Muscle layer of colon (tissue), 2 donors: Measurements from ENCODE around the gene IPCEF1.

Experiments
- H3K27ac ChIP-seq: one replicate; pipeline ENCODE4 v1.7.0; 2013; ENCODE audit warnings: low read depth, mild to moderate bottlenecking, low read length, moderate library complexity
- H3K27me3 ChIP-seq, 2 donors: one replicate each; pipeline ENCODE4 v1.7.0; 2013; ENCODE audit warnings: low read length in 2 of 2, mild to moderate bottlenecking in 2 of 2; ENCODE audit not compliant: insufficient read depth in 2 of 2, control insufficient read depth in 1 of 2
- H3K36me3 ChIP-seq: one replicate; pipeline ENCODE4 v1.7.0; 2013; ENCODE audit warnings: mild to moderate bottlenecking, low read length; ENCODE audit not compliant: insufficient read depth
- H3K4me1 ChIP-seq: one replicate; pipeline ENCODE4 v1.7.0; 2013; ENCODE audit warnings: mild to moderate bottlenecking, low read length; ENCODE audit not compliant: insufficient read depth
- H3K4me3 ChIP-seq, 2 donors: one replicate each; pipeline ENCODE4 v1.7.0; 2013; ENCODE audit warnings: low read length in 2 of 2, low read depth in 1 of 2, mild to moderate bottlenecking in 1 of 2, moderate library complexity in 1 of 2
- H3K9ac ChIP-seq: one replicate; pipeline ENCODE4 v1.7.0; 2013; ENCODE audit warnings: low read length
- H3K9me3 ChIP-seq: one replicate; pipeline ENCODE4 v1.7.0; 2013; ENCODE audit warnings: mild to moderate bottlenecking, low read length
- donor health status: abdominal sarcoma.
- donor health status: Adenocarcinoma of cecum.

The IPCEF1 gene

GRCh38 chr6:154239392-154239791 is 117.2 kb downstream of the IPCEF1 start:
- Histone ChIP-seq H3K27ac (no peak overlapping the region), H3K9me3 (no peaks in the 10 kb centered on the region), H3K4me1 (no peaks in the 10 kb centered on the region)

GRCh38 chr6:154238831-154239230 is 117.8 kb downstream of the IPCEF1 start:
- no peak overlapping the region for H3K9ac ChIP-seq
- no peaks in the 10 kb centered on the region for H3K36me3 ChIP-seq
- H3K9me3 ChIP-seq, result no peaks in the 10 kb centered on the region
- H3K4me1 ChIP-seq, result no peaks in the 10 kb centered on the region
- H3K4me3 ChIP-seq, result no peak overlapping the region
- H3K27ac ChIP-seq, result no peak overlapping the region
- H3K27me3 ChIP-seq, result no peaks in the 10 kb centered on the region

More at GRCh38 chr6:154239392-154239791, 117.2 kb downstream of the IPCEF1 start:
- no peak overlapping the region for H3K9ac ChIP-seq
- H3K36me3 ChIP-seq, result no peaks in the 10 kb centered on the region
- H3K4me3 ChIP-seq, result no peak overlapping the region
- H3K27me3 ChIP-seq, result no peaks in the 10 kb centered on the region

GRCh38 chr6:154236646-154237301 is 119.8 kb downstream of the IPCEF1 start:
- H3K4me1 ChIP-seq, result no peaks in the 10 kb centered on the region
- H3K4me3 ChIP-seq, result no peak overlapping the region
- H3K27ac ChIP-seq, result no peak overlapping the region
- H3K9ac ChIP-seq, result no peak overlapping the region
- no peaks in the 10 kb centered on the region for H3K36me3 ChIP-seq
- H3K27me3 ChIP-seq, result no peaks in the 10 kb centered on the region
- no peaks in the 10 kb centered on the region for H3K9me3 ChIP-seq

GRCh38 chr6:154234019-154234772 is 122.4 kb downstream of the IPCEF1 start:
- H3K36me3 ChIP-seq, result no peaks in the 10 kb centered on the region
- no peaks in the 10 kb centered on the region for H3K4me1 ChIP-seq
- no peaks in the 10 kb centered on the region for H3K27me3 ChIP-seq
- H3K4me3 ChIP-seq, result no peak overlapping the region
- no peak overlapping the region for H3K27ac ChIP-seq
- no peaks in the 10 kb centered on the region for H3K9me3 ChIP-seq
- H3K9ac ChIP-seq, result no peak overlapping the region

GRCh38 chr6:154233383-154233782 is 123.2 kb downstream of the IPCEF1 start:
- Histone ChIP-seq H3K27me3 (no peaks in the 10 kb centered on the region), H3K4me3 (no peak overlapping the region), H3K9me3 (no peaks in the 10 kb centered on the region), H3K36me3 (no peaks in the 10 kb centered on the region), H3K4me1 (no peaks in the 10 kb centered on the region), H3K9ac (no peak overlapping the region), H3K27ac (no peak overlapping the region)

GRCh38 chr6:154232013-154232910 is 124.3 kb downstream of the IPCEF1 start:
- H3K4me3 ChIP-seq, result no peak overlapping the region
- no peak overlapping the region for H3K9ac ChIP-seq
- H3K27me3 ChIP-seq, result no peaks in the 10 kb centered on the region
- H3K36me3 ChIP-seq, result no peaks in the 10 kb centered on the region
- no peaks in the 10 kb centered on the region for H3K9me3 ChIP-seq
- no peaks in the 10 kb centered on the region for H3K4me1 ChIP-seq
- no peak overlapping the region for H3K27ac ChIP-seq

GRCh38 chr6:154230910-154231595 is 125.5 kb downstream of the IPCEF1 start:
- Histone ChIP-seq H3K27ac (no peak overlapping the region), H3K27me3 (no peaks in the 10 kb centered on the region), H3K4me3 (no peak overlapping the region), H3K4me1 (no peaks in the 10 kb centered on the region), H3K9ac (no peak overlapping the region), H3K9me3 (no peaks in the 10 kb centered on the region), H3K36me3 (no peaks in the 10 kb centered on the region)

- H3K9ac ChIP-seq, result no peak overlapping the region
- no peaks in the 10 kb centered on the region for H3K36me3 ChIP-seq
- no peaks in the 10 kb centered on the region for H3K27me3 ChIP-seq
- no peak overlapping the region for H3K4me3 ChIP-seq
- H3K27ac ChIP-seq, result no peak overlapping the region
- no peaks in the 10 kb centered on the region for H3K4me1 ChIP-seq
- no peaks in the 10 kb centered on the region for H3K9me3 ChIP-seq
These were observed 126.2 kb downstream of the IPCEF1 start for GRCh38 chr6:154230393-154230792.

- H3K27me3 ChIP-seq, result no peaks in the 10 kb centered on the region
- no peaks in the 10 kb centered on the region for H3K36me3 ChIP-seq
- no peaks in the 10 kb centered on the region for H3K9me3 ChIP-seq
- no peak overlapping the region for H3K9ac ChIP-seq
- no peak overlapping the region for H3K27ac ChIP-seq
- H3K4me3 ChIP-seq, result no peak overlapping the region
- no peaks in the 10 kb centered on the region for H3K4me1 ChIP-seq
These were observed 126.8 kb downstream of the IPCEF1 start for GRCh38 chr6:154229786-154230185.

GRCh38 chr6:154228521-154228905 is 128.1 kb downstream of the IPCEF1 start:
- Histone ChIP-seq H3K9ac (no peak overlapping the region), H3K9me3 (no peaks in the 10 kb centered on the region), H3K36me3 (no peaks in the 10 kb centered on the region), H3K27ac (no peak overlapping the region), H3K27me3 (no peaks in the 10 kb centered on the region), H3K4me1 (no peaks in the 10 kb centered on the region), H3K4me3 (no peak overlapping the region)
